IPS DF 4.7 (cell line): ENCODE data around the gene CUBN.

ENCODE experiments used
- DNase-seq: peaks from one replicate; pipeline ENCODE4 v3.0.0-alpha.2; 2013; ENCODE audit warnings: low spot score; ENCODE audit errors: extremely low read depth

The CUBN gene

GRCh38 chr10:16884497-16884896, 245.1 kb downstream of the CUBN start:
- DNase-seq: no peak

GRCh38 chr10:16883084-16883483, 246.5 kb downstream of the CUBN start:
- DNase-seq: no peak

GRCh38 chr10:16870331-16870730, 259.3 kb downstream of the CUBN start:
- DNase-seq: no peak

GRCh38 chr10:16867990-16868389, 261.6 kb downstream of the CUBN start:
- DNase-seq: no peak

GRCh38 chr10:16867556-16867955, 262.1 kb downstream of the CUBN start:
- no peak for DNase-seq

- DNase-seq: no peak
Measured at GRCh38 chr10:16866541-16867275, 262.9 kb downstream of the CUBN start.

- DNase-seq: no peak
Measured at GRCh38 chr10:16865766-16866165, 263.8 kb downstream of the CUBN start.

- DNase-seq: no peak
Measured at GRCh38 chr10:16863766-16864165, 265.8 kb downstream of the CUBN start.

GRCh38 chr10:16857419-16857818, 272.2 kb downstream of the CUBN start:
- DNase-seq: no peak

GRCh38 chr10:16856567-16856966, 273.0 kb downstream of the CUBN start:
- no peak for DNase-seq

- no peak for DNase-seq
Measured at GRCh38 chr10:16856092-16856491, 273.5 kb downstream of the CUBN start.

GRCh38 chr10:16854623-16855022, 275.0 kb downstream of the CUBN start:
- no peak for DNase-seq

- DNase-seq: no peak
Measured at GRCh38 chr10:16853809-16854208, 275.8 kb downstream of the CUBN start.

- DNase-seq: no peak
Measured at GRCh38 chr10:16853201-16853600, 276.4 kb downstream of the CUBN start.

GRCh38 chr10:16852624-16853023, 277.0 kb downstream of the CUBN start:
- no peak for DNase-seq

GRCh38 chr10:16848562-16849154, 281.0 kb downstream of the CUBN start:
- no peak for DNase-seq

GRCh38 chr10:16847644-16848043, 282.0 kb downstream of the CUBN start:
- no peak for DNase-seq

- no peak for DNase-seq
Measured at GRCh38 chr10:16845248-16845647, 284.4 kb downstream of the CUBN start.

GRCh38 chr10:16843252-16843870, 286.2 kb downstream of the CUBN start:
- no peak for DNase-seq

GRCh38 chr10:16835228-16835627, 294.4 kb downstream of the CUBN start:
- DNase-seq: no peak

GRCh38 chr10:16832351-16833080, 297.1 kb downstream of the CUBN start:
- no peak for DNase-seq

GRCh38 chr10:16828701-16829175, 300.9 kb downstream of the CUBN start:
- no peak for DNase-seq
